22Rv1 (cell line): ENCODE results near the gene FATE1.

ENCODE experiments used
- H3K27ac ChIP-seq: fragments of 450-650 bp; 2 replicates; pipeline ENCODE4 v1.5.1; 2017
- CTCF ChIP-seq: fragments of 450-650 bp; IDR thresholded peaks from 2 replicates; pipeline ENCODE4 v1.5.1; 2017; ENCODE audit warnings: mild to moderate bottlenecking
- ZFX ChIP-seq: fragments of 450-650 bp; IDR thresholded peaks from 2 replicates; pipeline ENCODE4 v1.6.1; 2017; ENCODE audit warnings: antibody characterized with exemption, borderline replicate concordance

The FATE1 gene

GRCh38 chrX:151704041-151704663 lies 11.7 kb upstream of the FATE1 start:
- TF ChIP-seq ZFX (no peak), CTCF (no peak)
- H3K27ac ChIP-seq, result no peak overlapping the region

GRCh38 chrX:151708821-151709220 lies 7.0 kb upstream of the FATE1 start:
- TF ChIP-seq ZFX (no peak), CTCF (no peak)
- H3K27ac ChIP-seq, result no peak overlapping the region

DNA sequence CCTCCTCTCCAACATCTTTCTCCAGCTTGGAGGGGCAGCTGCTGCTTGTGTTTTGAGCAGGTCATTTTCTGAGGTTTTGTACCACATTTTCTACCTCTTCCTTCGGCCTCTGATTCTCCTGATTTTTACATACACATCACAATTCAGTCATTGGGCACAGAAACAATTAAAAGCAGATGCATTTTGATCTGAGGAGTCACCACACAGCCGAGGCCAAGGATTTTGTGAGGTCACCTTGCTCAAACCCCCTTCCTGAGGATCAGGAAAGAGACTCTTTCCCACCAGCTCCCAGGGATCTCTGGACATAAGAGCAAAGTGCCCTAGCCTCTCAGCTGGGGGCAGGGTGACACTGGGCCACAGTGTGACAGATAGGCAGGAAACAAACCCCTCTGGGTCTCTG lies 5.4 kb upstream of the FATE1 start:
- no peak for TF ChIP-seq CTCF
- no peak for TF ChIP-seq ZFX
- no peak overlapping the region for H3K27ac ChIP-seq

GRCh38 chrX:151711154-151711553 lies 4.7 kb upstream of the FATE1 start:
- no peak overlapping the region for H3K27ac ChIP-seq
- TF ChIP-seq ZFX, result no peak

DNA sequence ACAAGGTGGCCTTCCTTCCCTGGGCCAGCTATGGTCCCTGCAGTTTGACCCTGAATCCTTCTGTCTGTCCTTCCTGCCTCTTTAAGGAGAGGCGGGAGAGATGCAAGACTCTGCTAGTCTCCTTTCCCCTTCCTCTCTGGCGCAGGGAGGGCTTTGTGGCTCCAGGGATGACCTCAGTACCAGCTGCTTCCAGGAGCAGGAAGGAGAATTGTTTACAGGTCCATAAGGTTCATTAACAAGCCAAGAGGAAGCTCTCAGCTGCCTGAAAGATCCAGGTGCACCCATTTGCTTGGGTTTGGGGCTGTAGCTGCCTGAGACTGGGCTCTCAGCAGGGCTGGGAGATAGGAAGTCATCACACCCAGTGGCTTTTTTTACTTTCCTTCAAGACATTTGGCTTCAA lies 4.0 kb upstream of the FATE1 start:
- no peak overlapping the region for H3K27ac ChIP-seq
- TF ChIP-seq CTCF (no peak), ZFX (no peak)

- no peak for TF ChIP-seq CTCF
- TF ChIP-seq ZFX, result no peak
Observed at GRCh38 chrX:151712253-151712652, 3.6 kb upstream of the FATE1 start.

DNA sequence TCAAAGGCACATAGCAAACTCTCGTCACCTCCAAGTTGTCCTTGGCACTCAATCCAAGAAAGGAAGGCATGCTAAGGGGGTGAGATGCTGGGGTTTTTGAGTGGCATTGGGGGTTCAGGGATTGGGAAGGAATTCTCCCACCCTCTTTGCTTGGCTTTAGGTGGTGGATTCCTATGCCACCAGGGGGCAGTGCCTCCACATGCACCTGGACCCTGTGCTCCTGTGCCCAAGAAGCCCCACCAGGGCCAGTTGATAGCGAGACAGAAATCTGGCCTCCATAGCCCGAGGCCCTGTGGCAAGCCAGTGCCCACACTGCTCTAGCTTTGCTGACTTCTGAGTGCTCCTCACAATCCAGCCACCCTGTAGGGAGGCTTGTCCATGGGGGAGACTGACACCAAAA lies 2.0 kb upstream of the FATE1 start:
- TF ChIP-seq ZFX (no peak), CTCF (peak; percentile 69)

More at GRCh38 chrX:151712253-151712652, 3.6 kb upstream of the FATE1 start:
- H3K27ac ChIP-seq, result no peak overlapping the region

DNA sequence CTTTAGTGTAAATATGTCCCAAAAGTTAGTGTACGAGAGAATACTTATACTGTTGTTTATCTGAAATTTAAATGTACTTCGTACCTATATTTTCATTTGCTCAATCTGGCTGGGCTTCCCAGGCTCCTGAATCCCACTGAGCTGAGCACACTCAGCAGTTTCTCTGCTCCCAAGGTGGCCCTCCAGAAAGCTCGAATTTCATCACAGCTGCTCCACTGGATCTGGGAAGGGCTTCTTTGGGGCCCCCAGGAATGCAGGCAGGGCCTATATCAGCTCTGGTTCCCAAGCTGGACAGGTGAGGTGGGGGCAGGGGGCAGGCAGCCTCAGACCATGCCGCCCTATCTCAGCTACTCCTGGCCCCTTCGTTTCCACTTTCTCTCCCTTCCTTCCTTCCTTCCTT lies 1.5 kb upstream of the FATE1 start:
- no peak overlapping the region for H3K27ac ChIP-seq
- TF ChIP-seq ZFX (no peak), CTCF (no peak)

More for the DNA sequence above, 2.0 kb upstream of the FATE1 start:
- no peak overlapping the region for H3K27ac ChIP-seq
